WTC11 (cell line): ENCODE data around the gene ATF6B. TPM values are rescaled to one million over a fixed set of nuclear protein-coding genes. Genes with fewer than 3 reads are reported as not detected.
"Not testable (repeated sequence)": the region's sequence is repeated elsewhere in the genome, so short reads cannot be mapped to it uniquely, and the experiment has no call there.

Experiments used
- ATAC-seq: fragments of 200-7000 bp; cut with Tn5 transposase; 2 replicates; pipeline ENCODE4 v1.10.0; 2021; ENCODE audit warnings: mild to moderate bottlenecking, moderate library complexity
- CTCF ChIA-PET: fragments of 300-600 bp; sonication (Branson Sonifier 250); formaldehyde crosslinking; loops from one replicate; lab custom pipeline; 2021; ENCODE audit warnings: antibody characterized with exemption; lab: Charles Lee
- POLR2A ChIA-PET: fragments of 350-600 bp; sonication (Branson Sonifier 250); formaldehyde crosslinking; loops from one replicate; lab custom pipeline; 2021; ENCODE audit warnings: antibody characterized with exemption; lab: Charles Lee
- DNase-seq: peaks from one replicate; pipeline ENCODE4 v3.0.0; 2021; ENCODE audit warnings: low spot score
- H3K27ac Mint-ChIP-seq: 2 replicates; pipeline ENCODE4 v1.8.0; 2021; ENCODE audit warnings: mixed read lengths
- H3K27me3 Mint-ChIP-seq: 2 replicates; pipeline ENCODE4 v1.8.0; 2021; ENCODE audit warnings: low read depth, mild to moderate bottlenecking, moderate library complexity, mixed read lengths
- H3K36me3 Mint-ChIP-seq: 2 replicates; pipeline ENCODE4 v1.8.0; 2021; ENCODE audit warnings: mixed read lengths
- H3K4me1 Mint-ChIP-seq: 2 replicates; pipeline ENCODE4 v1.8.0; 2022; ENCODE audit warnings: mixed read lengths
- H3K4me3 Mint-ChIP-seq: 2 replicates; pipeline ENCODE4 v1.8.0; 2021; ENCODE audit warnings: mild to moderate bottlenecking, moderate library complexity, mixed read lengths
- H3K9me3 Mint-ChIP-seq: 2 replicates; pipeline ENCODE4 v1.8.0; 2021; ENCODE audit warnings: mixed read lengths
- ATF3 ChIP-seq: sonication (generic); formaldehyde crosslinking; conservative IDR thresholded peaks from 2 replicates; pipeline ENCODE4 v1.8.1; 2022; ENCODE audit warnings: mild to moderate bottlenecking, missing genetic modification reagents
- ATF6 ChIP-seq: sonication (generic); formaldehyde crosslinking; IDR thresholded peaks from 2 replicates; pipeline ENCODE4 v1.8.1; 2023; ENCODE audit warnings: mild to moderate bottlenecking, missing genetic modification reagents
- E2F1 ChIP-seq: sonication (generic); formaldehyde crosslinking; IDR thresholded peaks from 2 replicates; pipeline ENCODE4 v1.8.0; 2022; ENCODE audit warnings: mild to moderate bottlenecking, missing genetic modification reagents
- E2F5 ChIP-seq: sonication (generic); formaldehyde crosslinking; IDR thresholded peaks from 2 replicates; pipeline ENCODE4 v1.8.1; 2022; ENCODE audit warnings: mild to moderate bottlenecking, moderate library complexity, missing genetic modification reagents
- ERG ChIP-seq: fragments of 250-450 bp; sonication (Bioruptor Pico); IDR thresholded peaks from 2 replicates; pipeline ENCODE4 v1.8.0; 2021; ENCODE audit warnings: mild to moderate bottlenecking
- JUN ChIP-seq: sonication (generic); formaldehyde crosslinking; IDR thresholded peaks from 2 replicates; pipeline ENCODE4 v1.8.0; 2023; ENCODE audit warnings: mild to moderate bottlenecking, missing genetic modification reagents
- NFATC4 ChIP-seq: fragments of 250-450 bp; sonication (Bioruptor Pico); IDR thresholded peaks from 2 replicates; pipeline ENCODE4 v1.9.0; 2021; ENCODE audit warnings: mild to moderate bottlenecking
- NR1H2 ChIP-seq: sonication (generic); formaldehyde crosslinking; IDR thresholded peaks from 2 replicates; pipeline ENCODE4 v1.9.0; 2021; ENCODE audit warnings: mild to moderate bottlenecking, moderate library complexity, missing genetic modification reagents
- NR2C2 ChIP-seq: sonication (generic); formaldehyde crosslinking; IDR thresholded peaks from 2 replicates; pipeline ENCODE4 v1.8.0; 2022; ENCODE audit warnings: mild to moderate bottlenecking, missing genetic modification reagents
- ZNF121 ChIP-seq: sonication (generic); formaldehyde crosslinking; IDR thresholded peaks from 2 replicates; pipeline ENCODE4 v1.8.0; 2023; ENCODE audit warnings: missing genetic modification reagents
- microRNA-seq: library from miRNA; unstranded; fragments of <30 nt; microRNA quantifications from one replicate; pipeline ENCODE4 v1.2.0, GENCODE V29; 2022; ENCODE audit warnings: borderline number of aligned reads
- total RNA-seq: library from RNA; stranded (reverse); gene quantifications from 3 replicates; pipeline ENCODE4 v1.2.3, GENCODE V29; 2021

Gene ATF6B
- total RNA-seq, 1 experiment from 2014 or later: 47.5 TPM

- peak overlapping the region; percentile 31; the same call in 1 of the 2 replicates for H3K27ac Mint-ChIP-seq
- H3K4me1 Mint-ChIP-seq: peaks cover 13% of the 10 kb centered on the region
- H3K4me3 Mint-ChIP-seq: no peak overlapping the region
- TF ChIP-seq NR1H2 (CRISPR knock-in tag) (no peak), JUN (no peak), ERG (CRISPR knock-in tag) (no peak), E2F5 (CRISPR knock-in tag) (no peak), NR2C2 (CRISPR knock-in tag) (no peak), ATF6 (CRISPR knock-in tag) (no peak), ATF3 (no peak), E2F1 (CRISPR knock-in tag) (no peak), ZNF121 (CRISPR knock-in tag) (no peak), NFATC4 (no peak)
- CTCF ChIA-PET: no interaction called here
- H3K36me3 Mint-ChIP-seq: no peaks in the 10 kb centered on the region
- H3K9me3 Mint-ChIP-seq: no peaks in the 10 kb centered on the region
- no peak for ATAC-seq
- POLR2A ChIA-PET: no interaction called here
- DNase-seq: no peak
- no peaks in the 10 kb centered on the region for H3K27me3 Mint-ChIP-seq
Measured at GRCh38 chr6:32068867-32069266, 59.2 kb downstream of the ATF6B start.

- POLR2A ChIA-PET, H3K4me3 Mint-ChIP-seq, ATAC-seq, DNase-seq, H3K27ac Mint-ChIP-seq, H3K27me3 Mint-ChIP-seq, H3K36me3 Mint-ChIP-seq, H3K9me3 Mint-ChIP-seq: not testable (repeated sequence)
- H3K4me1 Mint-ChIP-seq: peaks cover 13% of the 10 kb centered on the region
- CTCF ChIA-PET: interaction anchor here (0.6 kb wide), 1 partner anchor 145 kb away, joined by 3 read pairs; no protein-coding TSS in a partner anchor
Measured at GRCh38 chr6:32068315-32068714, 59.7 kb downstream of the ATF6B start.

- H3K9me3 Mint-ChIP-seq, H3K4me3 Mint-ChIP-seq, DNase-seq, CTCF ChIA-PET, ATAC-seq, POLR2A ChIA-PET, H3K27ac Mint-ChIP-seq, H3K36me3 Mint-ChIP-seq, H3K4me1 Mint-ChIP-seq, H3K27me3 Mint-ChIP-seq: not testable (repeated sequence)
Measured at GRCh38 chr6:32067521-32067920, 60.5 kb downstream of the ATF6B start.

Small RNA genes within 50 kb of the gene (microRNA-seq; reads per million reads assigned to microRNA genes)
- gene MIR6721: 12.6 reads per million, percentile 31 among the genes with 10 or more reads in this experiment

Other genes starting within 250 kb of the ATF6B start
- gene SLC44A4, start 249.2 kb downstream of the ATF6B start, total RNA-seq: 3.1 to 3.5 TPM (median 3.5 TPM) in 3 replicates
- 137 to 169 TPM (median 168 TPM) in 3 replicates for gene EHMT2, start 230.5 kb downstream of the ATF6B start, total RNA-seq
- 24.0 to 46.2 TPM (median 44.1 TPM) in 3 replicates for gene ZBTB12, start 226.2 kb downstream of the ATF6B start, total RNA-seq
- gene C2, start 200.5 kb downstream of the ATF6B start, total RNA-seq: 1.3 TPM in 3 replicates
- gene CFB, start 182.2 kb downstream of the ATF6B start, total RNA-seq: 1.4 to 2.7 TPM (median 1.4 TPM) in 3 replicates
- 73.8 to 88.7 TPM (median 79.0 TPM) in 3 replicates for gene NELFE, start 169.3 kb downstream of the ATF6B start, total RNA-seq
- 80.0 to 84.0 TPM (median 81.8 TPM) in 3 replicates for gene SKIC2, start 169.1 kb downstream of the ATF6B start, total RNA-seq
- gene DXO, start 156.1 kb downstream of the ATF6B start, total RNA-seq: 13.8 to 16.5 TPM (median 15.7 TPM) in 3 replicates
- gene C4A, start 146.2 kb downstream of the ATF6B start, total RNA-seq: 3.8 to 5.2 TPM (median 4.2 TPM) in 3 replicates
- 3.7 to 5.1 TPM (median 5.0 TPM) in 3 replicates for gene C4B, start 113.5 kb downstream of the ATF6B start, total RNA-seq
- gene CYP21A2, start 89.8 kb downstream of the ATF6B start, total RNA-seq: 1.2 to 1.5 TPM (median 1.4 TPM) in 3 replicates
- gene TNXB, start 18.9 kb downstream of the ATF6B start, total RNA-seq: 6.4 to 10.9 TPM (median 9.0 TPM) in 3 replicates
- gene FKBPL, start 2.0 kb upstream of the ATF6B start, total RNA-seq: 8.2 to 9.0 TPM (median 8.4 TPM) in 3 replicates
- 1.4 to 2.2 TPM (median 1.6 TPM) in 3 replicates for gene PRRT1, start 23.7 kb upstream of the ATF6B start, total RNA-seq
- 30.0 to 33.8 TPM (median 31.6 TPM) in 3 replicates for gene PPT2, start 25.9 kb upstream of the ATF6B start, total RNA-seq
- gene EGFL8, start 36.3 kb upstream of the ATF6B start, total RNA-seq: 15.7 to 17.5 TPM (median 17.4 TPM) in 3 replicates
- gene AGPAT1, start 47.8 kb upstream of the ATF6B start, total RNA-seq: 84.5 to 88.9 TPM (median 87.5 TPM) in 3 replicates
- 108 to 114 TPM (median 111 TPM) in 3 replicates for gene RNF5, start 50.2 kb upstream of the ATF6B start, total RNA-seq
- 17.7 to 20.0 TPM (median 18.1 TPM) in 3 replicates for gene AGER, start 56.0 kb upstream of the ATF6B start, total RNA-seq
- 130 to 165 TPM (median 150 TPM) in 3 replicates for gene PBX2, start 62.0 kb upstream of the ATF6B start, total RNA-seq
- 10.0 to 14.0 TPM (median 13.1 TPM) in 3 replicates for gene GPSM3, start 64.4 kb upstream of the ATF6B start, total RNA-seq
- gene NOTCH4, start 95.8 kb upstream of the ATF6B start, total RNA-seq: 2.4 to 2.6 TPM (median 2.6 TPM) in 3 replicates
- gene TSBP1, start 243.7 kb upstream of the ATF6B start, total RNA-seq: not detected in 3 replicates